GM12874 (cell line): Measurements from ENCODE around the gene RTRAF.

Experiments used
- CTCF ChIP-seq: IDR thresholded peaks from 2 replicates; pipeline ENCODE4 v1.5.1; 2011; ENCODE audit warnings: low read depth, mild to moderate bottlenecking, control low read depth, low read length, moderate library complexity; ENCODE audit not compliant: insufficient read depth

Gene RTRAF

GRCh38 chr14:51957950-51958349 lies 31.4 kb upstream of the RTRAF start:
- no peak for TF ChIP-seq CTCF

GRCh38 chr14:51959928-51960327 lies 29.4 kb upstream of the RTRAF start:
- TF ChIP-seq CTCF, result no peak

GRCh38 chr14:51960866-51961265 lies 28.5 kb upstream of the RTRAF start:
- no peak for TF ChIP-seq CTCF

- TF ChIP-seq CTCF, result no peak
Observed at GRCh38 chr14:51962711-51963110, 26.6 kb upstream of the RTRAF start.

- TF ChIP-seq CTCF, result no peak
Observed at GRCh38 chr14:51963286-51963685, 26.1 kb upstream of the RTRAF start.

- no peak for TF ChIP-seq CTCF
Observed at GRCh38 chr14:51967521-51967920, 21.8 kb upstream of the RTRAF start.

GRCh38 chr14:51969852-51970540 lies 19.4 kb upstream of the RTRAF start:
- no peak for TF ChIP-seq CTCF

- TF ChIP-seq CTCF, result no peak
Observed at GRCh38 chr14:51972566-51972965, 16.8 kb upstream of the RTRAF start.
